Measurements from ENCODE around the gene ANKRD34A. TPM values are rescaled to one million over a fixed set of nuclear protein-coding genes. Genes with fewer than 3 reads are reported as not detected.

The ANKRD34A gene
- total and polyA plus RNA-seq, 12 donors: 0.66 to 1.7 (median 1.0) TPM

DNA sequence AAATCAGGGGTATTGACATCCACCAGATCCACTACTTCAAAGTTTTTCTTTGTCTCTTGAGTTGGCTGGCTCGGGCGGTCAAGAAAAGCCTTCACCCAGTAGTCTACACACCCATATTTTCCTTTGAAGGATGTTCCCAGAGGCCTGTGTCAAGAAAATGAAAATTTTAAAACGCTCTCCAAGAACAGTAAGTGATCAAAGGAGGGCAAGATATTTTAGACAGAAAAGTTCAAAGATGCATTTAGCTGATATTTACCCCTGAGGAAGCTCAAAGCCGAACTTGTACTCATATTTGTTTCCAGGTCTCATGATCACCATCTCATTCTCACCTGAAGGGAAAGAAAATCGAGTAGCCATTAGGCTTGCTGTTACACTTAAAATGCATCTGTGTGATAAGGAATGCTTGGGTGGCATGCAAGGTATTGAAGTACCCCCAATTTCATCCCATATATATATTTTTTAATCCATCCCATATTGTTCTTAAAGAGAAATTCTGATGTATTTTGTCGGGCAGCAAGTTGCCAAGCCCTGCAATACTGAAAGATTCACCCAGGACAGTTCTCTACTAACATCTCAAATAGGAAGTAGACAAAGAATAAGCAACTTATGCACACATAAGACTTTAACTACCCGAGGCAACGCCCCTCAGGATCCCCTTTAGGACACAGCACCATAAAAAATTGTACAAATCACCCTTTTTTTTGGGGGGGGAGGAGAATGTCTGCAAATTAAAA, 30.9 kb upstream of the ANKRD34A start:
- peak overlapping the region; percentile 70 to 90 (median 76) for H3K4me3 ChIP-seq
- H3K4me1 ChIP-seq: peaks cover 12 to 70% (median 56%) of the 10 kb centered on the region in 9 donors
- no peak for ATAC-seq
- peaks cover 8 to 42% (median 35%) of the 10 kb centered on the region in 9 donors for H3K36me3 ChIP-seq
- 0% methylated on average over 8 of the region's 8 CpGs for WGBS, 2 donors
- peak overlapping the region; percentile 89 to 98 (median 97) for H3K27ac ChIP-seq
- TF ChIP-seq, protein P1, sequence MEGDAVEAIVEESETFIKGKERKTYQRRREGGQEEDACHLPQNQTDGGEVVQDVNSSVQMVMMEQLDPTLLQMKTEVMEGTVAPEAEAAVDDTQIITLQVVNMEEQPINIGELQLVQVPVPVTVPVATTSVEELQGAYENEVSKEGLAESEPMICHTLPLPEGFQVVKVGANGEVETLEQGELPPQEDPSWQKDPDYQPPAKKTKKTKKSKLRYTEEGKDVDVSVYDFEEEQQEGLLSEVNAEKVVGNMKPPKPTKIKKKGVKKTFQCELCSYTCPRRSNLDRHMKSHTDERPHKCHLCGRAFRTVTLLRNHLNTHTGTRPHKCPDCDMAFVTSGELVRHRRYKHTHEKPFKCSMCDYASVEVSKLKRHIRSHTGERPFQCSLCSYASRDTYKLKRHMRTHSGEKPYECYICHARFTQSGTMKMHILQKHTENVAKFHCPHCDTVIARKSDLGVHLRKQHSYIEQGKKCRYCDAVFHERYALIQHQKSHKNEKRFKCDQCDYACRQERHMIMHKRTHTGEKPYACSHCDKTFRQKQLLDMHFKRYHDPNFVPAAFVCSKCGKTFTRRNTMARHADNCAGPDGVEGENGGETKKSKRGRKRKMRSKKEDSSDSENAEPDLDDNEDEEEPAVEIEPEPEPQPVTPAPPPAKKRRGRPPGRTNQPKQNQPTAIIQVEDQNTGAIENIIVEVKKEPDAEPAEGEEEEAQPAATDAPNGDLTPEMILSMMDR (IDR thresholded peaks at IDR 0.05): no peak
- intact Hi-C loops (cut with DNase I): no loop called here
- no peaks in the 10 kb centered on the region for H3K9me3 ChIP-seq
- DNase-seq: no peak
- no peaks in the 10 kb centered on the region for H3K27me3 ChIP-seq

DNA sequence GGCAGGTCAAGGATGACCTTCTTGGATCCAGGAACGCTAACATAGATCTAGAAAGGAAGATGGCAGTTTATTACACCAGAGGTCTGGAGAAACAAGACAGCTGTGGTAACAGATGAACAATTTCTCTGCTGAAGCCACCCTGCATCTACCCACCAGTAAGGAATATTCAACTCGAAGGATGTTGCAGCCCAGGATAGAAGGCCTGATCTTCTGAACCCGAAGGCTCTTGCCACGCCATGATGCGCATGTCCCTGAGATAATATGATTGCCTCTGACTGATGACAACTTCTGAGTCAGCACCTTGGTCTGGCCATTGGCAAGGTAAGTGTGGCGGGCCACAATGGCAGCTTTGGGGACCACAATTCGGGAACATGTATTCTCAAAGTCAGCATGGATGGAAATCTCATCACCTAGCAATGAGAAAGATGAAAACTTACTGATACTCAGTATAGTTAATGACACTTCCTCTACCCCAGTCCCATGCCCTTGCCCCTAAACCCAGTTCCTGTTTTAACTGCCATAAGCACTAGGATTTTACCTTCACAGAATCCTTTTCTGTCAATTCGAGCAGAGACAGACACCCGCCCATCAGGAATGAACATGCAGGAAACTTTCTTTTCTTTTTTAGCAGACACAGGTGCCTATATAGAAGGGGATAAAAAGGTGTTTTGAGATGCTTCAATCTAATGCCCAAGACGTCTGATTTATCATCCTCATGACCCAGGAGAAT, 30.2 kb upstream of the ANKRD34A start:
- Histone ChIP-seq H3K36me3 (peaks cover 8 to 42% (median 35%) of the 10 kb centered on the region in 9 donors), H3K27me3 (no peaks in the 10 kb centered on the region), H3K4me3 (peak overlapping the region; percentile 70 to 90 (median 76)), H3K9me3 (no peaks in the 10 kb centered on the region), H3K4me1 (peaks cover 7 to 68% (median 49%) of the 10 kb centered on the region in 9 donors), H3K27ac (peak overlapping the region; percentile 89 to 98 (median 97))
- TF ChIP-seq, protein P1 (IDR thresholded peaks at IDR 0.05): no peak
- intact Hi-C loops (cut with DNase I): no loop called here
- ATAC-seq: no peak
- 3 to 6% methylated on average over 10 of the region's 10 CpGs for WGBS, 2 donors
- no peak for DNase-seq

GRCh38 chr1:145993618-145994390, 29.4 kb upstream of the ANKRD34A start:
- peak overlapping the region; percentile 89 to 98 (median 97) for H3K27ac ChIP-seq
- intact Hi-C loops (cut with DNase I): no loop called here
- H3K36me3 ChIP-seq: peaks cover 8 to 42% (median 35%) of the 10 kb centered on the region in 9 donors
- no peak for ATAC-seq
- WGBS, 2 donors: 8 to 12% methylated on average over 6 of the region's 6 CpGs
- H3K4me1 ChIP-seq: peaks cover 5 to 64% (median 42%) of the 10 kb centered on the region in 9 donors
- H3K9me3 ChIP-seq: no peaks in the 10 kb centered on the region
- TF ChIP-seq, protein P1 (IDR thresholded peaks at IDR 0.05): no peak
- H3K4me3 ChIP-seq: peak overlapping the region; percentile 70 to 90 (median 76)
- H3K27me3 ChIP-seq: no peaks in the 10 kb centered on the region
- DNase-seq: no peak

Measured in heart right ventricle (tissue), 16 donors.